IMR-90 (cell line): ENCODE results near the gene FLII. TPM values are rescaled to one million over a fixed set of nuclear protein-coding genes. Genes with fewer than 3 reads are reported as not detected.

ENCODE experiments used
- ATAC-seq: fragments of 200-7000 bp; cut with Tn5 transposase; 2 replicates; pipeline ENCODE4 v1.9.1; 2020; ENCODE audit warnings: low read depth, mild to moderate bottlenecking, moderate library complexity
- BruUV-seq: library from RNA; stranded (reverse); fragments of 400-500 nt; replicated peaks from 2 replicates; lab custom pipeline; 2021; lab: Mats Ljungman, UMichigan
- CTCF ChIA-PET: fragments of 300-600 bp; formaldehyde crosslinking; extraction: SDS; loops from one replicate; lab custom pipeline; 2021; ENCODE audit warnings: antibody characterized with exemption; lab: Yijun Ruan, JAX
- POLR2A ChIA-PET: fragments of 300-600 bp; sonication (Branson Sonifier 250); formaldehyde crosslinking; loops from one replicate; lab custom pipeline; 2022; ENCODE audit warnings: antibody characterized with exemption; ENCODE audit not compliant: unreplicated experiment; lab: Charles Lee
- DNase-seq: peaks from one replicate; pipeline ENCODE4 v3.0.0; 2013
- H2AFZ ChIP-seq: replicated peaks from 2 replicates; pipeline ENCODE3; 2013; ENCODE audit warnings: low read length, mild to moderate bottlenecking; ENCODE audit not compliant: poor library complexity
- H2AK5ac ChIP-seq: 2 replicates; pipeline ENCODE4 v1.6.1; 2013; ENCODE audit warnings: low read depth, low read length, inconsistent platforms
- H2AK9ac ChIP-seq: replicated peaks from 2 replicates; pipeline ENCODE3; 2013; ENCODE audit warnings: mild to moderate bottlenecking, low read depth, low read length, moderate library complexity; ENCODE audit not compliant: poor library complexity
- H2BK120ac ChIP-seq: 2 replicates; pipeline ENCODE4 v1.6.1; 2013; ENCODE audit warnings: low read depth, low read length, inconsistent platforms
- H2BK15ac ChIP-seq: 3 replicates; pipeline ENCODE4 v1.6.1; 2013; ENCODE audit warnings: low read depth, low read length, inconsistent platforms
- H2BK20ac ChIP-seq: 2 replicates; pipeline ENCODE4 v1.6.1; 2013; ENCODE audit warnings: low read depth, mild to moderate bottlenecking, inconsistent platforms, low read length, moderate library complexity
- H2BK5ac ChIP-seq: 2 replicates; pipeline ENCODE4 v1.6.1; 2013; ENCODE audit warnings: mild to moderate bottlenecking, low read depth, low read length, inconsistent platforms; ENCODE audit not compliant: poor library complexity, severe bottlenecking
- H3K14ac ChIP-seq: replicated peaks from 2 replicates; pipeline ENCODE4 v1.6.1; 2013; ENCODE audit warnings: low read depth, low read length, inconsistent platforms
- H3K18ac ChIP-seq: 2 replicates; pipeline ENCODE4 v1.6.1; 2013; ENCODE audit warnings: low read depth, low read length, control low read depth
- H3K23ac ChIP-seq: 2 replicates; pipeline ENCODE4 v1.6.1; 2013; ENCODE audit warnings: low read depth, low read length, inconsistent platforms
- H3K27ac ChIP-seq: 2 replicates; pipeline ENCODE4 v1.5.1; 2013; ENCODE audit warnings: mild to moderate bottlenecking, control low read depth, low read length; ENCODE audit not compliant: insufficient read depth
- H3K27me3 ChIP-seq: 2 replicates; pipeline ENCODE4 v1.6.1; 2013; ENCODE audit warnings: low read length; ENCODE audit not compliant: control insufficient read depth, insufficient read depth
- H3K36me3 ChIP-seq: 2 replicates; pipeline ENCODE4 v1.6.1; 2013; ENCODE audit warnings: low read length, mixed read lengths; ENCODE audit not compliant: control insufficient read depth, insufficient read depth
- H3K4ac ChIP-seq: 2 replicates; pipeline ENCODE4 v1.6.1; 2013; ENCODE audit warnings: low read depth, low read length, inconsistent platforms
- H3K4me1 ChIP-seq: 2 replicates; pipeline ENCODE4 v1.6.1; 2013; ENCODE audit warnings: low read length, mixed read lengths; ENCODE audit not compliant: control insufficient read depth, insufficient read depth
- H3K4me2 ChIP-seq: 2 replicates; pipeline ENCODE4 v1.6.1; 2013; ENCODE audit warnings: low read depth, mild to moderate bottlenecking, control low read depth, low read length, moderate library complexity
- H3K4me3 ChIP-seq: 2 replicates; pipeline ENCODE4 v1.5.1; 2013; ENCODE audit warnings: low read depth, mild to moderate bottlenecking, control low read depth, low read length, moderate library complexity; ENCODE audit not compliant: insufficient read depth
- H3K56ac ChIP-seq: 2 replicates; pipeline ENCODE4 v1.6.1; 2013; ENCODE audit warnings: low read length, inconsistent platforms; ENCODE audit not compliant: insufficient read depth; ENCODE audit errors: extremely low read depth
- H3K79me1 ChIP-seq, 2 experiments: 2 replicates each; pipeline ENCODE4 v1.6.1; 2013; ENCODE audit warnings: low read length in 2 of 2, inconsistent platforms in 1 of 2, low read depth in 1 of 2
- H3K9ac ChIP-seq: 2 replicates; pipeline ENCODE4 v1.6.1; 2013; ENCODE audit warnings: low read depth, low read length, control low read depth
- H3K9me1 ChIP-seq: 2 replicates; pipeline ENCODE4 v1.6.1; 2013; ENCODE audit warnings: low read length, inconsistent platforms; ENCODE audit not compliant: insufficient read depth
- H3K9me3 ChIP-seq: 2 replicates; pipeline ENCODE4 v1.6.1; 2013; ENCODE audit warnings: low read length; ENCODE audit not compliant: control insufficient read depth, insufficient read depth
- H4K20me1 ChIP-seq: 2 replicates; pipeline ENCODE4 v1.6.1; 2013; ENCODE audit warnings: low read length, inconsistent platforms; ENCODE audit not compliant: insufficient read depth
- H4K5ac ChIP-seq: 2 replicates; pipeline ENCODE4 v1.6.1; 2013; ENCODE audit warnings: mild to moderate bottlenecking, low read depth, low read length, control low read depth
- H4K8ac ChIP-seq, 2 experiments: 2 replicates each; pipeline ENCODE4 v1.6.1; 2013; ENCODE audit warnings: low read depth in 2 of 2, low read length in 2 of 2, control low read depth in 1 of 2, inconsistent platforms in 1 of 2
- H4K91ac ChIP-seq: 2 replicates; pipeline ENCODE4 v1.6.1; 2013; ENCODE audit warnings: low read depth, low read length, inconsistent platforms; ENCODE audit not compliant: insufficient read depth
- BHLHE40 ChIP-seq: fragments of 150-350 bp; IDR thresholded peaks from 2 replicates; pipeline ENCODE4 v1.6.1; 2016; ENCODE audit warnings: mild to moderate bottlenecking, low read depth, low read length
- CEBPB ChIP-seq: IDR thresholded peaks from 2 replicates; pipeline ENCODE4 v1.6.1; 2012; ENCODE audit warnings: low read depth, low read length, improper control_type of control experiment
- CHD1 ChIP-seq: IDR thresholded peaks from 2 replicates; pipeline ENCODE4 v1.6.1; 2012; ENCODE audit warnings: low read depth, low read length, improper control_type of control experiment
- CTCF ChIP-seq: conservative IDR thresholded peaks from 2 replicates; pipeline ENCODE4 v1.5.1; 2012; ENCODE audit warnings: mild to moderate bottlenecking, low read depth, low read length, improper control_type of control experiment
- ELK1 ChIP-seq: fragments of 150-350 bp; IDR thresholded peaks from 2 replicates; pipeline ENCODE4 v1.6.1; 2016; ENCODE audit warnings: low read depth, mild to moderate bottlenecking, low read length, moderate library complexity, borderline replicate concordance
- FOS ChIP-seq: fragments of 150-350 bp; IDR thresholded peaks from 2 replicates; pipeline ENCODE4 v1.6.1; 2016; ENCODE audit warnings: low read depth, low read length
- MAFK ChIP-seq: IDR thresholded peaks from 2 replicates; pipeline ENCODE4 v1.6.1; 2012; ENCODE audit warnings: low read depth, low read length, improper control_type of control experiment
- MAZ ChIP-seq: IDR thresholded peaks from 2 replicates; pipeline ENCODE4 v1.6.1; 2012; ENCODE audit warnings: low read depth, mild to moderate bottlenecking, low read length, improper control_type of control experiment, moderate library complexity, borderline replicate concordance
- MXI1 ChIP-seq: IDR thresholded peaks from 2 replicates; pipeline ENCODE4 v1.6.1; 2012; ENCODE audit warnings: low read depth, mild to moderate bottlenecking, low read length, moderate library complexity, borderline replicate concordance
- NFE2L2 ChIP-seq: fragments of 150-350 bp; IDR thresholded peaks from 2 replicates; pipeline ENCODE4 v1.6.1; 2016; ENCODE audit warnings: low read depth, mild to moderate bottlenecking, low read length
- POLR2A ChIP-seq: IDR thresholded peaks from 2 replicates; pipeline ENCODE4 v1.6.1; 2012; ENCODE audit warnings: mild to moderate bottlenecking, low read depth, low read length
- RAD21 ChIP-seq: IDR thresholded peaks from 2 replicates; pipeline ENCODE4 v1.6.1; 2012; ENCODE audit warnings: low read length, improper control_type of control experiment
- RCOR1 ChIP-seq: IDR thresholded peaks from 2 replicates; pipeline ENCODE4 v1.6.1; 2012; ENCODE audit warnings: mild to moderate bottlenecking, low read length, improper control_type of control experiment; ENCODE audit not compliant: insufficient replicate concordance
- RFX5 ChIP-seq: IDR thresholded peaks from 2 replicates; pipeline ENCODE4 v1.8.0; 2012; ENCODE audit warnings: low read depth, mild to moderate bottlenecking, low read length, moderate library complexity
- SMC3 ChIP-seq: fragments of 150-350 bp; IDR thresholded peaks from 2 replicates; pipeline ENCODE4 v1.6.1; 2016; ENCODE audit warnings: low read depth, mild to moderate bottlenecking, antibody characterized with exemption, low read length, moderate library complexity
- USF2 ChIP-seq: fragments of 150-350 bp; IDR thresholded peaks from 2 replicates; pipeline ENCODE4 v1.6.1; 2017; ENCODE audit warnings: mild to moderate bottlenecking, antibody characterized with exemption, low read length, low read depth
- WGBS, 2 experiments: methylation state at CpG; one replicate each; pipeline versions ENCODE4 v1.1.5 to v1.1.7; 2013; ENCODE audit warnings: missing lambda C conversion rate in 2 of 2; ENCODE audit not compliant: insufficient read length in 1 of 2; ENCODE audit errors: extremely low coverage in 2 of 2; 5-methylcytosine and 5-hydroxymethylcytosine counted together
- dilution Hi-C: fragments of 300-500 bp; cut with HindIII; formaldehyde crosslinking; loops from one replicate; pipeline ENCODE4 v1.14.3; 2018; ENCODE audit warnings: low sequenced_read_pairs; ENCODE audit not compliant: unreplicated experiment
- in situ Hi-C: fragments of 300-500 bp; cut with MboI; formaldehyde crosslinking; loops from 3 replicates; pipeline ENCODE4 v1.14.3; 2019; ENCODE audit warnings: low sequenced_read_pairs, inconsistent platforms, mixed read lengths
- intact Hi-C: fragments of 100-400 bp; cut with micrococcal nuclease; formaldehyde crosslinking; loops from 2 replicates; pipeline ENCODE4 v1.10.0; 2022
- polyA plus RNA-seq, 3 experiments: library from polyadenylated mRNA; depleted of rRNA; stranded (reverse); fragments of >200 nt; gene quantifications; 2 replicates each; pipeline ENCODE4 v1.2.3, GENCODE V29; 2012; ENCODE audit warnings: low replicate concordance in 1 of 3
- total RNA-seq: library from RNA; depleted of rRNA; stranded (reverse); fragments of >200 nt; gene quantifications from 2 replicates; pipeline ENCODE4 v1.2.3, GENCODE V29; 2012

Gene FLII
- total and polyA plus RNA-seq, 2 of the 4 experiments (the other 2 are of a cell fraction): 263 to 290 TPM

DNA sequence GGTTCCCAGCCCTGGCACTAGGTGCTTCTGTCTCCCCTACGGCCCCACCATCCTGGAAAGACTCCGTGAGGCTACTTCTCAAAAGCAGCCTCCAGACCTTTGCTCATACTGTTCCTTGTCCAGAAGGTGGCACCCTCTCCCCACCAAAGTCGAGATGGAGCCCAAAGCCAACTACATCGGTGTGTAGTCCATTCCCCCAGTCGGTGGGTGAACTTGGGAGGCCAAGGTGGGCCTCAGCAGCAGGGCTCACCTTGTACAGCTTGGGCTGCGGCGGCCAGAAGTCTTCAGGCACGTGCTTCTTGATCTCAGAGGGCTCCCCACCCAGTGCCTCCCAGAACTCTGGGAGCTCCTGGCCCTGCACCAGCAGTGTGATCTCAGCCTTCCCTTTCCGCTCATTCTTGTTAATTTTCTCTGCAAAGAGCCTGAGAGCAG lies 10.2 kb downstream of the FLII start:
- Histone ChIP-seq H2BK20ac (no peak overlapping the region), H2BK5ac (no peak overlapping the region), H3K4me1 (no peaks in the 10 kb centered on the region), H3K4me2 (no peak overlapping the region), H3K27me3 (no peaks in the 10 kb centered on the region), H2AK9ac (no peak overlapping the region), H3K4ac (no peak overlapping the region), H3K14ac (no peak overlapping the region), H3K27ac (no peak overlapping the region), H4K8ac (no peak overlapping the region), H3K4me3 (no peak overlapping the region), H4K5ac (no peak overlapping the region), H3K18ac (no peak overlapping the region), H4K91ac (no peak overlapping the region), H2AFZ (no peak overlapping the region), H3K36me3 (peaks cover 84% of the 10 kb centered on the region), H2BK120ac (no peak overlapping the region), H3K9me3 (no peaks in the 10 kb centered on the region), H2AK5ac (no peak overlapping the region), H4K20me1 (peaks cover 34% of the 10 kb centered on the region), H3K9me1 (peaks cover 3% of the 10 kb centered on the region), H3K79me1 (peaks cover 3 to 30% of the 10 kb centered on the region in 2 experiments; a peak in 2 of 4 replicates), H2BK15ac (no peak overlapping the region), H3K9ac (no peak overlapping the region), H3K23ac (no peak overlapping the region), H3K56ac (no peak overlapping the region)
- WGBS, 2 experiments: 51% methylated on average over 3 of the region's 9 CpGs; no CpG with 5 or more reads in 1 of the 2 experiments
- no peak for TF ChIP-seq NFE2L2
- no peak for TF ChIP-seq RFX5
- peak; percentile 66 for TF ChIP-seq CTCF
- TF ChIP-seq MXI1: no peak
- no peak for TF ChIP-seq USF2
- no peak for TF ChIP-seq MAFK
- TF ChIP-seq FOS: no peak
- TF ChIP-seq CEBPB: no peak
- TF ChIP-seq ELK1: no peak
- TF ChIP-seq MAZ: no peak
- TF ChIP-seq BHLHE40: no peak
- no peak for TF ChIP-seq CHD1
- peak; percentile 78 for TF ChIP-seq RAD21
- no peak for TF ChIP-seq RCOR1
- no peak for TF ChIP-seq POLR2A
- TF ChIP-seq SMC3: peak; percentile 60
- CTCF ChIA-PET: interaction anchor here (0.6 to 1.0 kb wide), 2 partner anchors 12 to 17 kb away, joined by 3 to 4 read pairs; no protein-coding TSS in a partner anchor
- POLR2A ChIA-PET: no interaction called here
- ATAC-seq (peak; percentile 84), DNase-seq (peak; percentile 71)
- no TSS peak for BruUV-seq
- in situ Hi-C loops: no loop called here
- dilution Hi-C loops: no loop called here
- intact Hi-C loops: no loop called here
